Activated gamma-delta T cell (primary cell): ENCODE measurements around the gene DHX29.
A peak's percentile ranks its signal among the peaks of the same experiment; 100 is the strongest.

ENCODE experiments used
- DNase-seq: peaks from one replicate; lab custom pipeline; 2025; lab: John Stamatoyannopoulos, UW

The DHX29 gene

GRCh38 chr5:55232985-55233928 is 74.2 kb downstream of the DHX29 start, which contains the start of gene CCNO:
CCNO (minus strand) TSS chr5:55233608; CDS start chr5:55233523, 85 bp downstream.
- peak; percentile 44 for DNase-seq

- no peak for DNase-seq
Measured at GRCh38 chr5:55232271-55232984, 75.1 kb downstream of the DHX29 start.

- no peak for DNase-seq
Measured at GRCh38 chr5:55231919-55232270, 75.6 kb downstream of the DHX29 start.

- peak; percentile 20 for DNase-seq
Measured at GRCh38 chr5:55231029-55231918, 76.2 kb downstream of the DHX29 start.

GRCh38 chr5:55230086-55230629 is 77.3 kb downstream of the DHX29 start:
- DNase-seq: no peak

- DNase-seq: no peak
Measured at GRCh38 chr5:55227664-55228430, 79.6 kb downstream of the DHX29 start.

- peak; percentile 34 for DNase-seq
Measured at GRCh38 chr5:55226934-55227663, 80.4 kb downstream of the DHX29 start, which contains the start of gene MCIDAS. MCIDAS (minus strand) TSS chr5:55227315; CDS start chr5:55227138, 177 bp downstream.

GRCh38 chr5:55226027-55226933 is 81.2 kb downstream of the DHX29 start:
- peak; percentile 22 for DNase-seq

GRCh38 chr5:55225346-55225745 is 82.1 kb downstream of the DHX29 start:
- no peak for DNase-seq

GRCh38 chr5:55223812-55224240 is 83.7 kb downstream of the DHX29 start:
- no peak for DNase-seq

- DNase-seq: no peak
Measured at GRCh38 chr5:55222985-55223811, 84.3 kb downstream of the DHX29 start.

- DNase-seq: no peak
Measured at GRCh38 chr5:55222092-55222984, 85.2 kb downstream of the DHX29 start.

GRCh38 chr5:55220433-55221185 is 86.9 kb downstream of the DHX29 start:
- DNase-seq: peak; percentile 11

GRCh38 chr5:55219770-55220169 is 87.7 kb downstream of the DHX29 start:
- DNase-seq: no peak

GRCh38 chr5:55218967-55219366 is 88.5 kb downstream of the DHX29 start:
- no peak for DNase-seq

- DNase-seq: no peak
Measured at GRCh38 chr5:55211184-55211874, 96.2 kb downstream of the DHX29 start.
